ENCODE results near the gene PADI3. TPM values are rescaled to one million over a fixed set of nuclear protein-coding genes. Genes with fewer than 3 reads are reported as not detected.

Gene PADI3
- total and polyA plus RNA-seq, 2 experiments from 2014 or later, result 0.37 to 0.80 TPM

- no peak for TF ChIP-seq ETS1 (IDR thresholded peaks at IDR 0.05)
- no peak for TF ChIP-seq EZH2 (IDR thresholded peaks at IDR 0.05; ENCODE audit: low read depth, unreplicated experiment)
- TF ChIP-seq ZNF331 (CRISPR knock-in tag; IDR thresholded peaks at IDR 0.05; ENCODE audit: low read depth), result no peak
- no peak for TF ChIP-seq CREB1 (CRISPR knock-in tag; IDR thresholded peaks at IDR 0.05; ENCODE audit: low read depth)
- TF ChIP-seq CTCF (conservative IDR thresholded peaks at IDR 0.05; ENCODE audit: low read depth in 2 of 2), result no peak
- TF ChIP-seq ZNF114 (CRISPR knock-in tag; IDR thresholded peaks at IDR 0.05), result no peak
- TF ChIP-seq NANOG (IDR thresholded peaks at IDR 0.05; ENCODE audit: borderline replicate concordance), result no peak
- TF ChIP-seq REST (IDR thresholded peaks at IDR 0.05; ENCODE audit: unreplicated experiment), result no peak
- no peak for TF ChIP-seq EZH2phosphoT487 (IDR thresholded peaks at IDR 0.05; ENCODE audit: unreplicated experiment)
- no peak for TF ChIP-seq JUNB (IDR thresholded peaks at IDR 0.05; ENCODE audit: unreplicated experiment)
- TF ChIP-seq STAT1 (IDR thresholded peaks at IDR 0.05; ENCODE audit: unreplicated experiment), result no peak
Observed at GRCh38 chr1:17229379-17229778, 19.5 kb upstream of the PADI3 start (continued).

GRCh38 chr1:17230106-17230505 lies 18.8 kb upstream of the PADI3 start:
- no peak overlapping the region for H3K27ac Mint-ChIP-seq
- TF ChIP-seq EZH2 (IDR thresholded peaks at IDR 0.05; ENCODE audit: low read depth, unreplicated experiment), result no peak
- TF ChIP-seq REST (IDR thresholded peaks at IDR 0.05; ENCODE audit: unreplicated experiment), result no peak
- TF ChIP-seq POLR2AphosphoS5 (IDR thresholded peaks at IDR 0.05; ENCODE audit: low read depth), result no peak
- TF ChIP-seq CREB1 (CRISPR knock-in tag; IDR thresholded peaks at IDR 0.05; ENCODE audit: low read depth), result no peak
- TF ChIP-seq CTCF (conservative IDR thresholded peaks at IDR 0.05; ENCODE audit: low read depth in 2 of 2), result no peak
- TF ChIP-seq EZH2phosphoT487 (IDR thresholded peaks at IDR 0.05; ENCODE audit: unreplicated experiment), result no peak
- no peaks in the 10 kb centered on the region for H3K36me3 Mint-ChIP-seq (ENCODE audit: low read depth)
- Histone ChIP-seq H3K36me3 (ENCODE audit: insufficient read depth) (no peaks in the 10 kb centered on the region), H3F3A (replicated peaks; ENCODE audit: low read depth) (no peaks in the 10 kb centered on the region), H3K79me2 (replicated peaks; ENCODE audit: insufficient read depth) (no peaks in the 10 kb centered on the region), H3K27me3 (ENCODE audit: insufficient read depth) (no peaks in the 10 kb centered on the region), H3K4me3 (no peak overlapping the region), H3K27ac (ENCODE audit: low read depth) (no peak overlapping the region), H3K4me2 (no peak overlapping the region), H2AFZ (0 out of 2 replicates have a peak overlapping the region, but pooled peaks have one; percentile 38), H3K4me1 (ENCODE audit: insufficient read depth) (0 out of 2 replicates have a peak, but pooled peaks cover 6% of the 10 kb centered on the region), H4K20me1 (replicated peaks; ENCODE audit: insufficient read depth) (no peaks in the 10 kb centered on the region), H3K9me2 (ENCODE audit: insufficient read depth) (no peaks in the 10 kb centered on the region)
- no peak overlapping the region for H3K4me3 Mint-ChIP-seq
- H3K9me3 Mint-ChIP-seq, result no peaks in the 10 kb centered on the region
- ATAC-seq (no peak), DNase-seq (ENCODE audit: low spot score) (no peak)
- peaks cover 5% of the 10 kb centered on the region for H3K4me1 Mint-ChIP-seq
- peaks cover 13% of the 10 kb centered on the region for H3K27me3 Mint-ChIP-seq (ENCODE audit: insufficient read depth, low read depth, poor library complexity)

Measured in GM23338 (cell line).